GM18499 (cell line): Measurements from ENCODE around the gene CHN1.

ENCODE experiments used
- ATAC-seq: cut with Tn5 transposase; IDR thresholded peaks from one replicate; pipeline ENCODE4 v1.9.1; 2021; ENCODE audit warnings: moderate number of reproducible peaks; ENCODE audit not compliant: insufficient read depth, unreplicated experiment

CHN1 gene

GRCh38 chr2:174878537-174879147 is 126.5 kb downstream of the CHN1 start:
- no peak for ATAC-seq

- ATAC-seq: no peak
Measured at GRCh38 chr2:174877751-174878150, 127.4 kb downstream of the CHN1 start.

GRCh38 chr2:174877301-174877700 is 127.9 kb downstream of the CHN1 start:
- ATAC-seq: no peak

- ATAC-seq: no peak
Measured at GRCh38 chr2:174874085-174874484, 131.1 kb downstream of the CHN1 start.

GRCh38 chr2:174873471-174873870 is 131.7 kb downstream of the CHN1 start:
- ATAC-seq: no peak

- ATAC-seq: no peak
Measured at GRCh38 chr2:174870787-174871186, 134.4 kb downstream of the CHN1 start.

- ATAC-seq: no peak
Measured at GRCh38 chr2:174868878-174869277, 136.3 kb downstream of the CHN1 start.

- ATAC-seq: no peak
Measured at GRCh38 chr2:174866421-174866820, 138.8 kb downstream of the CHN1 start.

- ATAC-seq: no peak
Measured at GRCh38 chr2:174863183-174863582, 142.0 kb downstream of the CHN1 start.

GRCh38 chr2:174859563-174860169 is 145.5 kb downstream of the CHN1 start:
- no peak for ATAC-seq

- no peak for ATAC-seq
Measured at GRCh38 chr2:174858745-174859144, 146.4 kb downstream of the CHN1 start.

GRCh38 chr2:174856447-174856846 is 148.7 kb downstream of the CHN1 start:
- ATAC-seq: no peak

GRCh38 chr2:174846941-174847938 is 157.9 kb downstream of the CHN1 start:
- no peak for ATAC-seq

GRCh38 chr2:174846218-174846617 is 159.0 kb downstream of the CHN1 start:
- no peak for ATAC-seq

GRCh38 chr2:174844295-174844708 is 160.9 kb downstream of the CHN1 start:
- ATAC-seq: no peak

- ATAC-seq: no peak
Measured at GRCh38 chr2:174842496-174842895, 162.7 kb downstream of the CHN1 start.

GRCh38 chr2:174841936-174842335 is 163.2 kb downstream of the CHN1 start:
- ATAC-seq: no peak

GRCh38 chr2:174841350-174841749 is 163.8 kb downstream of the CHN1 start:
- ATAC-seq: no peak

GRCh38 chr2:174840436-174840835 is 164.7 kb downstream of the CHN1 start:
- no peak for ATAC-seq

- no peak for ATAC-seq
Measured at GRCh38 chr2:174839662-174840061, 165.5 kb downstream of the CHN1 start.

GRCh38 chr2:174836995-174837390 is 168.2 kb downstream of the CHN1 start:
- no peak for ATAC-seq
